Heart right ventricle (tissue), 16 donors: ENCODE results near the gene CELF3. TPM values are rescaled to one million over a fixed set of nuclear protein-coding genes. Genes with fewer than 3 reads are reported as not detected.
A peak's percentile ranks its signal among the peaks of the same experiment; 100 is the strongest.
"Not testable (repeated sequence)": the region's sequence is repeated elsewhere in the genome, so short reads cannot be mapped to it uniquely, and the experiment has no call there.

Source experiments
- ATAC-seq, 8 donors: fragments of 200-7000 bp; cut with Tn5 transposase; one replicate each; pipeline ENCODE4 v1.9.1; 2020; ENCODE audit warnings: mild to moderate bottlenecking in 8 of 8, moderate library complexity in 8 of 8, moderate number of reproducible peaks in 1 of 8
- DNase-seq, 2 donors: peaks; one replicate each; pipeline ENCODE4 v3.0.0-alpha.2; 2020
- H3K27ac ChIP-seq, 10 donors: fragments of 200-600 bp; sonication (generic) in 2 of 10; one replicate each; pipeline versions ENCODE4 v1.5.0 to v1.8.0; 2020 to 2022; ENCODE audit warnings: mild to moderate bottlenecking in 3 of 10
- H3K27me3 ChIP-seq, 7 donors: fragments of 200-600 bp; one replicate each; pipeline ENCODE4 v1.8.0; 2021 to 2022; ENCODE audit warnings: mild to moderate bottlenecking in 2 of 7
- H3K36me3 ChIP-seq, 9 donors: fragments of 200-600 bp; sonication (generic) in 1 of 9; one replicate each; pipeline versions ENCODE4 v1.5.0 to v1.8.0; 2020 to 2022; ENCODE audit warnings: mild to moderate bottlenecking in 2 of 9
- H3K4me1 ChIP-seq, 9 donors: fragments of 200-600 bp; sonication (generic) in 1 of 9; one replicate each; pipeline versions ENCODE4 v1.5.0 to v1.8.0; 2020 to 2022; ENCODE audit warnings: mild to moderate bottlenecking in 4 of 9
- H3K4me3 ChIP-seq, 10 donors: fragments of 200-600 bp; sonication (generic) in 2 of 10; one replicate each; pipeline versions ENCODE4 v1.5.0 to v1.8.0; 2020 to 2022; ENCODE audit warnings: mild to moderate bottlenecking in 7 of 10, moderate library complexity in 2 of 10
- H3K9me3 ChIP-seq, 11 donors: fragments of 200-600 bp in 10 of 11; sonication (generic) in 2 of 11; one replicate each; pipeline versions ENCODE4 v1.5.0 to v1.8.0; 2013 to 2022; ENCODE audit warnings: mild to moderate bottlenecking in 2 of 11, control low read depth in 1 of 11, moderate library complexity in 1 of 11
- CTCF ChIP-seq, 9 donors: fragments of 200-600 bp; sonication (generic) in 2 of 9; IDR thresholded peaks; one replicate each; pipeline versions ENCODE4 v1.5.0 to v1.8.0; 2021 to 2022; ENCODE audit warnings: antibody characterized with exemption in 9 of 9, mild to moderate bottlenecking in 5 of 9, moderate library complexity in 1 of 9
- WGBS, 2 donors: extraction: QIAGEN DNeasy Blood & Tissue Kit; methylation state at CpG; one replicate each; pipeline ENCODE4 v1.1.7; 2013; ENCODE audit warnings: inconsistent platforms in 1 of 2; 5-methylcytosine and 5-hydroxymethylcytosine counted together
- intact Hi-C, 10 donors: fragments of 100-400 bp; cut with DNase I; formaldehyde crosslinking; loops; one replicate each; pipeline versions ENCODE4 v1.11.1 to v1.14.2; 2022
- polyA plus RNA-seq, 2 donors: library from polyadenylated mRNA; stranded (reverse); fragments of 200-250 nt; gene quantifications; one replicate each; pipeline ENCODE4 v1.2.3, GENCODE V29; 2013
- total RNA-seq, 10 donors: library from RNA; stranded (reverse); fragmentation: NEBNext Ultra II Directional in 3 of 10; extraction: Animal tissue kit (Norgen Biotek cat#: 25700) in 3 of 10; gene quantifications; one replicate each; pipeline versions ENCODE4 v1.2.1 to v1.2.4, GENCODE V29; 2021 to 2023
- donor health status: Arrhythmogenic right ventricular cardiomyopathy.
- donor health status: ischemic (EF 13 %, LVEDD 7.1; RV severe dilation, severe dysfunction).
- donor health status: healthy with polysubstance abuse.
- donor health status: DM: no; HTN: yes; CAD: no.
- donor health status: DM: no; HTN: no; CAD: no.
- donor health status: ischemic (EF 25% LVEDD 6.9; RV normal size, moderate dysfunction).
- donor health status: ischemic (EF 25% LVEDD 5.7; RV mildly dilated, moderate dysfunction).
- donor health status: healthy.
- donor health status: DM: yes; HTN: yes; CAD: no.
- donor health status: Ischemic cardiomyopathy.
- donor health status: ischemic (EF 35%, LVEDD 5.7; RV mildly dilated, moderate dysfunction).
- donor health status: nonischemic (EF 11% LVEDD 7.7; RV severe dilation, severe dysfunction).
- donor health status: DM: yes; HTN: yes; CAD: no.
- donor health status: PGD.
- donor health status: ischemic (EF 29% LVEDD 5.4; RV normal size, mild dysfunction).
- donor health status: nonischemic (EF 23%, LVEDD 6.1; RV moderate dilation, normal function).

Gene CELF3
- total and polyA plus RNA-seq, 12 donors, result 0.04 TPM; not detected in 11

GRCh38 chr1:151739590-151740355, 23.2 kb upstream of the CELF3 start:
- Histone ChIP-seq H3K36me3 (no peaks in the 10 kb centered on the region), H3K9me3 (peaks cover 0 to 16% (median 0%) of the 10 kb centered on the region in 11 donors), H3K27ac (no peak overlapping the region), H3K4me1 (peaks cover 0 to 5% (median 0%) of the 10 kb centered on the region in 9 donors), H3K4me3 (no peak overlapping the region), H3K27me3 (no peaks in the 10 kb centered on the region)
- ATAC-seq (peak in 1 of 8 donors; percentile 50), DNase-seq (no peak)
- no peak for TF ChIP-seq CTCF (IDR thresholded peaks at IDR 0.05)
- 63 to 64% methylated on average over 3 of the region's 3 CpGs for WGBS, 2 donors
- intact Hi-C loops, result loop anchor here (5.0 to 10.0 kb wide), 9 partner anchors 47 to 297 kb away; partner anchors contain the start of gene RORC (in 1 of the 10)

- no peak for ATAC-seq
- no peak overlapping the region for H3K4me3 ChIP-seq
- peaks cover 0 to 16% (median 0%) of the 10 kb centered on the region in 11 donors for H3K9me3 ChIP-seq
- H3K27me3 ChIP-seq, result peaks cover 0 to 2% (median 0%) of the 10 kb centered on the region in 7 donors
- no peaks in the 10 kb centered on the region for H3K36me3 ChIP-seq
- peaks cover 0 to 6% (median 0%) of the 10 kb centered on the region in 9 donors for H3K4me1 ChIP-seq
- intact Hi-C loops, result loop anchor here (5.0 to 10.0 kb wide), 9 partner anchors 45 to 295 kb away; partner anchors contain the start of gene RORC (in 1 of the 10)
- TF ChIP-seq CTCF (IDR thresholded peaks at IDR 0.05), result no peak
- no peak for DNase-seq
- H3K27ac ChIP-seq, result no peak overlapping the region
Observed at GRCh38 chr1:151737479-151737878, 20.9 kb upstream of the CELF3 start.

GRCh38 chr1:151737026-151737425, 20.4 kb upstream of the CELF3 start:
- peaks cover 0 to 6% (median 0%) of the 10 kb centered on the region in 9 donors for H3K4me1 ChIP-seq
- no peak for ATAC-seq
- H3K9me3 ChIP-seq, result peaks cover 0 to 16% (median 0%) of the 10 kb centered on the region in 11 donors
- H3K36me3 ChIP-seq, result no peaks in the 10 kb centered on the region
- TF ChIP-seq CTCF (IDR thresholded peaks at IDR 0.05), result no peak
- H3K27me3 ChIP-seq, result peaks cover 0 to 3% (median 0%) of the 10 kb centered on the region in 7 donors
- no peak overlapping the region for H3K27ac ChIP-seq
- intact Hi-C loops, result loop anchor here (5.0 to 10.0 kb wide), 9 partner anchors 45 to 295 kb away; partner anchors contain the start of gene RORC (in 1 of the 10)
- H3K4me3 ChIP-seq, result no peak overlapping the region
- 71 to 80% methylated on average over 2 of the region's 2 CpGs for WGBS, 2 donors
- DNase-seq, result no peak

GRCh38 chr1:151733995-151734394, 17.4 kb upstream of the CELF3 start:
- H3K9me3 ChIP-seq, result peaks cover 0 to 16% (median 0%) of the 10 kb centered on the region in 11 donors
- not testable (repeated sequence) for H3K4me3 ChIP-seq, H3K27ac ChIP-seq, H3K36me3 ChIP-seq, H3K4me1 ChIP-seq, ATAC-seq, H3K27me3 ChIP-seq, DNase-seq
- intact Hi-C loops, result loop anchor here (2.0 to 10.0 kb wide), 13 partner anchors 37 to 292 kb away; no protein-coding TSS in a partner anchor
- 92% methylated on average over 9 of the region's 9 CpGs for WGBS, 2 donors
